Astrocyte of the spinal cord (primary cell): ENCODE results near the gene TMEM175.

Experiments used
- DNase-seq: peaks from one replicate; pipeline ENCODE4 v3.0.0; 2011; ENCODE audit warnings: low read depth, low spot score
- H3K4me3 ChIP-seq: 2 replicates; pipeline ENCODE4 v1.5.1; 2011; ENCODE audit warnings: low read depth, mild to moderate bottlenecking, low read length, moderate library complexity
- CTCF ChIP-seq: IDR thresholded peaks from 2 replicates; pipeline ENCODE4 v1.5.1; 2012; ENCODE audit warnings: low read depth, mild to moderate bottlenecking, low read length, inconsistent platforms
- in situ Hi-C: cut with HindIII; loops from 2 replicates; pipeline ENCODE4 v1.10.0; 2017; ENCODE audit warnings: low sequenced_read_pairs

TMEM175 gene

GRCh38 chr4:898123-898522, 34.1 kb upstream of the TMEM175 start:
- no peak overlapping the region for H3K4me3 ChIP-seq
- no peak for DNase-seq
- no peak for TF ChIP-seq CTCF
- in situ Hi-C loops: no loop called here

DNA sequence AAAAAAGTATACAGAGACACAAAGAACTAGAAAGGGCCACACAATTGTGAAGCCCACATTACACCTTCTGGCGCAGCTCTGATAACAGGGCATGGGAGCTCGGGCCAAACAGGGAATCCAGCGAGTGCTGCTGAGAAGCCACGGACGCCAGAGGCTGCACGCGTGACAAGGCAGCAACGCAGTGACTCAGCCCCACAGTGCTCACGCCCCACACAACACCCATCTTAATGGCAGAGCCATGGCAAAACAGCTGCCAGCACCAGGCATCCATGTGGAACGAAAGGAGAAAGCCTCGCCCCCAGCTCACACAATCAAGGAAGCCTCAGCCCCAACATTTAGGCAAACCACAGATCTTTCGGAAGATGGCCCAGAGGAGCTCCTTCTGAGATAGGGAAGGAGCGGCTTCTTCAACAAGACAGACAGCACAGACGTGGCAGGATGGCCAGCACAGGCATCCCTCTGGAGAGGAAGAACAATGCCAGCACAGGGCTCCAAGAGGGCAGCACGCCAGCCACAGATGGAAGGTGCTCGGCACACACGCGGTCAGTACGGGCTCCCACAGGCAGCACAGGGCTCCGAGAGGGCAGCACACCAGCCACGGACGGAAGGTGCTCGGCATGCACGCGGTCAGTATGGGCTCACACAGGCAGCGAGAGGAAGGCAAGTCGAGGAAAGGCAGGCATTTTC, 33.2 kb upstream of the TMEM175 start:
- no peak for DNase-seq
- in situ Hi-C loops: no loop called here
- no peak for TF ChIP-seq CTCF

GRCh38 chr4:899556-899906, 32.7 kb upstream of the TMEM175 start:
- in situ Hi-C loops: no loop called here
- no peak for TF ChIP-seq CTCF

More for the DNA sequence above, 33.2 kb upstream of the TMEM175 start:
- H3K4me3 ChIP-seq: no peak overlapping the region

GRCh38 chr4:900073-900472, 32.2 kb upstream of the TMEM175 start:
- DNase-seq: no peak
- in situ Hi-C loops: no loop called here
- H3K4me3 ChIP-seq: no peak overlapping the region
- TF ChIP-seq CTCF: no peak

More at GRCh38 chr4:899556-899906, 32.7 kb upstream of the TMEM175 start:
- DNase-seq: no peak
- no peak overlapping the region for H3K4me3 ChIP-seq

GRCh38 chr4:900721-901120, 31.5 kb upstream of the TMEM175 start:
- no peak for DNase-seq
- in situ Hi-C loops: no loop called here

DNA sequence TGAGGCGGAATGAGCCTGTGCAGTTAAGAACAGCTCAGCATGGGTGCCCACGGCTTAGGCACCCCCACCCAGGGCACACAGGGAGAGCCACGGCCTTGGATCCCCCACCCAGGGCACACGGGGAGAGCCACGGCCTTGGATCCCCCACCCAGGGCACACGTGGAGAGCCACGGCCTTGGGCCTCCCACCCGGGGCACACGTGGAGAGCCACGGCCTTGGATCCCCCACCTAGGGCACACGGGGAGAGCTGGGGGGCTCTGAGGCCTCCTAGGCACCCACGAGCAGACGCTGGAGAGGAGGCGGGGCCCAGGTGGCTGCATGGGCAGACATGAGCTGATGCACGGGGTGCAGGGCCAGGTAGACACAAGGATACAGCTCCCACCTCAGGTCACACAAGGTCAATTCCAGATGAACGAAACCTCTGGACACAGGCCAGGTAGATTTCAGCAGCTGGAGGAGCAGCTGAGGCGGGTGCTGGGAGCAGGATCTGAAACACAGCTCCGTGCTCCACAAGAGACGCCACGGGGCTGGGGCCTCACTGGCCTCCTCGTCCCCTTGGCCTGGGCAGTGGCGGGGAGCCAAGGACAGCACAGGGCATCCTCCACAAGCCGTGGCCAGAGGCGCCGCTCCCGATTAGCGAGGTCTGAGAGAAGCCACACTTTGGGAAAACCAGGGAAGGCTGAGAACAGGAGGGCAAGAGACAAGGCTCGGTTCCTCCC, 30.9 kb upstream of the TMEM175 start:
- DNase-seq: no peak
- no peak for TF ChIP-seq CTCF
- no peak overlapping the region for H3K4me3 ChIP-seq
- in situ Hi-C loops: no loop called here

More at GRCh38 chr4:900721-901120, 31.5 kb upstream of the TMEM175 start:
- no peak for TF ChIP-seq CTCF
- H3K4me3 ChIP-seq: no peak overlapping the region
